Fibroblast of the aortic adventitia (primary cell): ENCODE measurements around the gene PRKAR1B. TPM values are rescaled to one million over a fixed set of nuclear protein-coding genes. Genes with fewer than 3 reads are reported as not detected.

Source experiments
- DNase-seq: peaks from one replicate; pipeline ENCODE4 v3.0.0-alpha.2; 2010; ENCODE audit warnings: low read depth
- H3K4me3 ChIP-seq: 2 replicates; pipeline ENCODE4 v1.5.1; 2011; ENCODE audit warnings: low read depth, mild to moderate bottlenecking, control low read depth, low read length, moderate library complexity
- total RNA-seq: library from RNA; depleted of rRNA; stranded (reverse); fragments of >200 nt; gene quantifications from 2 replicates; pipeline ENCODE4 v1.2.3, GENCODE V29; 2012; ENCODE audit warnings: low replicate concordance
- TF ChIP-seq, protein P1 (sequence below): IDR thresholded peaks from 2 replicates; pipeline ENCODE4 v1.5.1; 2011; ENCODE audit warnings: mild to moderate bottlenecking, low read length, control low read depth, inconsistent platforms; ENCODE audit not compliant: insufficient read depth

The PRKAR1B gene
- total RNA-seq, 1 donor, result 7.0 TPM

DNA sequence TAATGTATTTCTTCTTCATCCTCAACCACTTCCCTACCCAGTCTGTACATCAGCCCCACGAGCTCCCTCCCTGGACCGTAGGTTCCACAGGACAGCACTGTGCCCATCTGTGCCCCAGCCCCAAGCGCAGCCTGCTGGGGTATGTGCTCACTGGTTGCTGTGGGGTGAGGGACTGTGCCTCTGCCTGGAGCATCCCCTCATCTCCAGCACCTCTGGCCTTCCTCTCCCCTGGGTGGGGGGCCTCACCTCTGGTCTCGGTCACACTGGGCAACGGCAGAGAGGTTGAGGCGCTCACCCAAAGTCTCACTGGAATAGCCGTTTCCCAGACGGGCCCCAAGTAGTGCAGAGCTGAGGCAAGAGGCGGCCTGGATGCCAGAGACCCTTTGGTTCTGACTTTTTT lies 1.5 kb upstream of the PRKAR1B start:
- DNase-seq, result no peak
- peak overlapping the region; percentile 73 for H3K4me3 ChIP-seq
- TF ChIP-seq, protein P1, sequence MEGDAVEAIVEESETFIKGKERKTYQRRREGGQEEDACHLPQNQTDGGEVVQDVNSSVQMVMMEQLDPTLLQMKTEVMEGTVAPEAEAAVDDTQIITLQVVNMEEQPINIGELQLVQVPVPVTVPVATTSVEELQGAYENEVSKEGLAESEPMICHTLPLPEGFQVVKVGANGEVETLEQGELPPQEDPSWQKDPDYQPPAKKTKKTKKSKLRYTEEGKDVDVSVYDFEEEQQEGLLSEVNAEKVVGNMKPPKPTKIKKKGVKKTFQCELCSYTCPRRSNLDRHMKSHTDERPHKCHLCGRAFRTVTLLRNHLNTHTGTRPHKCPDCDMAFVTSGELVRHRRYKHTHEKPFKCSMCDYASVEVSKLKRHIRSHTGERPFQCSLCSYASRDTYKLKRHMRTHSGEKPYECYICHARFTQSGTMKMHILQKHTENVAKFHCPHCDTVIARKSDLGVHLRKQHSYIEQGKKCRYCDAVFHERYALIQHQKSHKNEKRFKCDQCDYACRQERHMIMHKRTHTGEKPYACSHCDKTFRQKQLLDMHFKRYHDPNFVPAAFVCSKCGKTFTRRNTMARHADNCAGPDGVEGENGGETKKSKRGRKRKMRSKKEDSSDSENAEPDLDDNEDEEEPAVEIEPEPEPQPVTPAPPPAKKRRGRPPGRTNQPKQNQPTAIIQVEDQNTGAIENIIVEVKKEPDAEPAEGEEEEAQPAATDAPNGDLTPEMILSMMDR, result no peak

GRCh38 chr7:727806-728460 lies 852 bp upstream of the PRKAR1B start:
- peak overlapping the region; percentile 73 for H3K4me3 ChIP-seq
- DNase-seq, result peak; percentile 23
- TF ChIP-seq, protein P1, result peak; percentile 6

- peak overlapping the region; percentile 73 for H3K4me3 ChIP-seq
- TF ChIP-seq, protein P1, result no peak
- no peak for DNase-seq
Observed at GRCh38 chr7:726854-727103, 302 bp downstream of the PRKAR1B start.

DNA sequence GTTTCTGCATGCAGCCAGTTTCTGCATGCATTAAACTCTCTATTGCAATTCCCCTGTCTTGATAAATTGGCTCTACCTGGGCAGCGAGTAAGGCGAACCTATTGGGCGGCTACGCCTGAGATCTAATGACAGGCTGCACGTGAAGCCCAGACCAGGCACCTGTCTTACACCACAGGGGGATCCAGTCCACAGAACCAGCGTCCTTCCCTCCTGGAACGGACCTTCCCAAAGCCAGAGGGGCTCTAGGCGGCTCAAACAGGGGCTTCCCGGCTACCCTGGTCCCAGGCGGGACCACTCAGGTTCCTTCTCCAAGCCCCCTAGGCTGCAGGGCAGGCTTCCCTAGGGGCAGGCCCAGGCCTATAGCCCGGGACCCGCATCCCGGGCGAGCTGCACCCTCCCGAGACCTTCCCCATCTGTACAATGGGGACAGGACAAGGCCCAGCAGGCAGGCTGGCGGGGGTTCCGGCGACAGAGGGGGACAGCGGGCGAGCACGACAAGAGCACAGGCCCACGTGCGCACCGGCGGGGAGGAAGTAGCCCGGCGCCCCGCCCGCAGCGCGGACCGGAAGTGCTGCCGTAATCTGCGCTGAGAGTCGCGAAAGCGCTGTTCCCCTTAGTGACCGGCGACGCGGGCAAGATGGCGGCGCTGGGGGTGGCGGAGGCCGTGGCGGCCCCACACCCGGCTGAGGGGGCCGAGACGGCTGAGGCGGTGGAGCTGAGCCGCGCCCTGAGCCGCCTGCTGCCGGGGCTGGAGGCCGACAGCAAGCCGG lies 812 bp downstream of the PRKAR1B start, which contains the start of gene DNAAF5:
Gene DNAAF5 (plus strand): TSS at position 616 of the 770 bp plus-strand sequence. CDS start 22 bp downstream, at position 638.
- TF ChIP-seq, protein P1, result no peak
- peak; percentile 77 for DNase-seq
- H3K4me3 ChIP-seq, result peak within 1 kb of the TSS; percentile 73

DNA sequence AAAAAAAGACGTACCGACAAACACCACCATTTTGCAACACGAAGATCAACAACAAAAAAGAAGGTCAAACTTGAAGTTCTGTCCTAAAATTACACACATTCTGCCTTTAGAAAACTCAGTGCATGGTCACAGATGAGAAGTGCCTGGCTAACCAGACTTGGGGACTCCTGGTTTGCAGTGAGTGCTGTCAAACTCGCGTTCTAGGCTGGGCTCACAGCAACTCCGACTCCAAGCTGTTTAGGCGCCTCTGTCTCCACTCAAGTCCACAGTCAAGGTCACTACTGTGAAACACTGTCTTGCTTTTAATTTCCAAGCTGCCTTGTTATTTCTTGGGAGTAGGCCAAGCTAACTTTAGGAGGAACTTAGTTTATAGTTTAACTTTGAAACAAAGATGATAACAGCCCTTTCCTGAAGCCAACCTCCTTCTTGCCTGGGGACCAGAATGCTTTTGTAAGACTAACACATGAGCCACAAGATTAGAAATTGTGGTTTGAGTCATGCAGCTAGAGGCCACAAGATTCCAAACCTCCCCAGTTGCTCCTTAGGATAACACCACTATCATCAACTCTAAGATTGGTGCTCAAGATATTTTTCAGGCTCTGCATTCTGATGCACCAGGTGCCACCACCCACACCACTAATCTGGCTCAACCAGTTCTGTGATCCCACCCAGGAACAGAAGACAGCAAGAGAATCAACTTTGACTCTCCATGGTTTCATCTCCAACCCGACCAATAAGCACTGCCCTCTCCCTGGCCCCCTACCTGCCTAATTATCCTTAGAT lies 1.7 kb downstream of the PRKAR1B start:
- DNase-seq, result peak; percentile 77
- peak overlapping the region; percentile 73 for H3K4me3 ChIP-seq
- TF ChIP-seq, protein P1, result no peak

GRCh38 chr7:724298-724697 lies 2.8 kb downstream of the PRKAR1B start:
- TF ChIP-seq, protein P1, result no peak
- H3K4me3 ChIP-seq, result no peak overlapping the region
- no peak for DNase-seq
